ENCODE data around the gene KIF5A.

- TF ChIP-seq CTCF (IDR thresholded peaks at IDR 0.05) (no peak), EZH2 (IDR thresholded peaks at IDR 0.05; ENCODE audit: borderline replicate concordance, insufficient read depth, low read depth, low read length, poor library complexity, severe bottlenecking) (no peak)
Observed at GRCh38 chr12:57550641-57551549, 1.1 kb downstream of the KIF5A start.
